ENCODE data around the gene AHNAK. TPM values are rescaled to one million over a fixed set of nuclear protein-coding genes. Genes with fewer than 3 reads are reported as not detected.

AHNAK gene
- total and polyA plus RNA-seq, 2 of the 8 experiments (the other 6 are each of a cell fraction or from before 2014, with no cell fraction given) = 2.0 to 5.8 TPM

GRCh38 chr11:62512961-62513360, 33.6 kb downstream of the AHNAK start:
- H4K20me1 ChIP-seq (replicated peaks in 1 of 2; ENCODE audit: control insufficient read depth in 1 of 2, insufficient read depth in 2 of 2, low read length in 2 of 2) = no peaks in the 10 kb centered on the region

More at GRCh38 chr11:62512961-62513360, 33.6 kb downstream of the AHNAK start:
- Histone ChIP-seq H3K27ac (ENCODE audit: low read depth, low read length) (no peak overlapping the region), H3K14ac (ENCODE audit: insufficient read length) (no peak overlapping the region), H3K18ac (ENCODE audit: extremely low read depth, low read length) (no peak overlapping the region), H3K23me2 (ENCODE audit: low read depth, low read length) (no peaks in the 10 kb centered on the region), H3K4ac (replicated peaks; ENCODE audit: insufficient read length, low read depth, low read length) (no peak overlapping the region), H4K5ac (ENCODE audit: insufficient read length, low read depth, low read length) (no peak overlapping the region), H3K9me3 (ENCODE audit: insufficient read depth in 2 of 2, low read depth in 1 of 2, low read length in 1 of 2) (no peaks in the 10 kb centered on the region), H3K23ac (ENCODE audit: insufficient read length) (no peak overlapping the region), H2AK5ac (ENCODE audit: low read depth, low read length) (no peak overlapping the region), H3K4me2 (ENCODE audit: insufficient read depth in 1 of 2, low read depth in 2 of 2, low read length in 2 of 2) (no peak overlapping the region), H4K8ac (ENCODE audit: extremely low read depth, insufficient read depth, low read length) (no peak overlapping the region), H2BK15ac (ENCODE audit: low read length) (no peak overlapping the region), H2BK5ac (ENCODE audit: low read depth, low read length) (no peak overlapping the region), H3K79me2 (ENCODE audit: control insufficient read depth in 1 of 2, insufficient read depth in 2 of 2, low read length in 2 of 2) (no peaks in the 10 kb centered on the region), H3K36me3 (ENCODE audit: control insufficient read depth in 2 of 4, insufficient read depth in 4 of 4, low read length in 3 of 4) (no peaks in the 10 kb centered on the region), H3K79me1 (ENCODE audit: low read depth, low read length) (no peaks in the 10 kb centered on the region), H3K4me1 (replicated peaks in 1 of 4; ENCODE audit: control insufficient read depth in 3 of 4, insufficient read depth in 4 of 4, low read length in 3 of 4) (peaks cover 0 to 8% (median 4%) of the 10 kb centered on the region in 4 experiments; a peak in 3 of 7 replicates), H3K9ac (replicated peaks in 1 of 4; ENCODE audit: extremely low read depth in 1 of 4, low read depth in 3 of 4, low read length in 3 of 4) (no peak overlapping the region), H2AFZ (ENCODE audit: low read length) (no peak overlapping the region), H3K4me3 (ENCODE audit: extremely low read depth in 1 of 4, insufficient read depth in 2 of 4, low read depth in 3 of 4, low read length in 4 of 4) (no peak overlapping the region), H4K91ac (replicated peaks; ENCODE audit: insufficient read length, low read length) (no peak overlapping the region), H2BK120ac (replicated peaks; ENCODE audit: low read depth, low read length) (no peak overlapping the region), H2BK12ac (ENCODE audit: low read depth, low read length) (no peak overlapping the region), H3K27me3 (replicated peaks in 1 of 4; ENCODE audit: control insufficient read depth in 3 of 4, extremely low read depth in 1 of 4, insufficient read depth in 3 of 4, low read length in 3 of 4) (no peaks in the 10 kb centered on the region), H3K56ac (replicated peaks; ENCODE audit: insufficient read length, low read depth, low read length) (no peak overlapping the region), H2BK20ac (ENCODE audit: low read length) (no peak overlapping the region)
- DNase-seq (ENCODE audit: low read depth in 1 of 2, low spot score in 2 of 2) (no peak), FAIRE-seq (no peak)
- POLR2A ChIA-PET (ENCODE audit: partially characterized antibody) = interaction anchor here (1.1 to 1.8 kb wide), 2 partner anchors 35 to 61 kb away, joined by 3 to 5 read pairs; partner anchors contain the start of genes AHNAK and EEF1G
- CTCF ChIA-PET (ENCODE audit: partially characterized antibody) = interaction anchor here (0.5 to 18.8 kb wide), 5 partner anchors 12 to 700 kb away, joined by 3 to 179 read pairs (median 3); no protein-coding TSS in a partner anchor
- no peak for TF ChIP-seq ZNF274 (IDR thresholded peaks at IDR 0.05; ENCODE audit: borderline replicate concordance, extremely low read depth, low read length)
- WGBS, 2 experiments (ENCODE audit: extremely low coverage in 1 of 2, insufficient coverage in 1 of 2, insufficient read length in 1 of 2, insufficient replicate concordance in 2 of 2, low coverage in 1 of 2, low lambda C conversion rate in 2 of 2, missing lambda C conversion rate in 1 of 2) = 93% methylated on average over 8 of the region's 8 CpGs; no CpG with 5 or more reads in 1 of the 2 experiments
